ENCODE measurements around the gene LRP1. TPM values are rescaled to one million over a fixed set of nuclear protein-coding genes. Genes with fewer than 3 reads are reported as not detected.

The LRP1 gene
- total and polyA plus RNA-seq, 2 of the 13 experiments (the other 11 are each of a cell fraction or from before 2014, with no cell fraction given), result 14.7 to 30.8 TPM

- TF ChIP-seq ZNF574 (CRISPR knock-in tag; IDR thresholded peaks at IDR 0.05) (no peak), ZBTB1 (CRISPR knock-in tag; IDR thresholded peaks at IDR 0.05; ENCODE audit: borderline replicate concordance) (no peak), MTF2 (CRISPR knock-in tag; IDR thresholded peaks at IDR 0.05; ENCODE audit: borderline replicate concordance) (no peak), CREB1 (IDR thresholded peaks at IDR 0.05) (no peak), CREB1 (CRISPR knock-in tag; IDR thresholded peaks at IDR 0.05) (no peak), ZNF703 (CRISPR knock-in tag; IDR thresholded peaks at IDR 0.05; ENCODE audit: borderline replicate concordance) (no peak), GFI1 (CRISPR knock-in tag; IDR thresholded peaks at IDR 0.05; ENCODE audit: borderline replicate concordance) (no peak), PRDM10 (CRISPR knock-in tag; IDR thresholded peaks at IDR 0.05; ENCODE audit: low read depth) (no peak), FOXP1 (IDR thresholded peaks at IDR 0.05) (no peak), FOXP1 (CRISPR knock-in tag; IDR thresholded peaks at IDR 0.05) (peak; percentile 64; the same call in 1 of the 2 replicates), FOXP4 (CRISPR knock-in tag; IDR thresholded peaks at IDR 0.05) (peak; percentile 71), ELF1 (CRISPR knock-in tag; IDR thresholded peaks at IDR 0.05) (0 out of 2 replicates have a peak, but pooled peaks have one; percentile 23), HDAC2 (CRISPR knock-in tag; IDR thresholded peaks at IDR 0.05) (peak; percentile 31; the same call in 1 of the 2 replicates), MZF1 (CRISPR knock-in tag; IDR thresholded peaks at IDR 0.05; ENCODE audit: borderline replicate concordance) (no peak), PAXIP1 (CRISPR knock-in tag; conservative IDR thresholded peaks at IDR 0.05) (peak; percentile 51), TFDP2 (CRISPR knock-in tag; IDR thresholded peaks at IDR 0.05) (no peak)
Measured at GRCh38 chr12:57154804-57155434, 26.6 kb downstream of the LRP1 start (continued).

Data from HepG2 (cell line).